SK-N-SH (cell line): Measurements from ENCODE around the gene SPAG4. TPM values are rescaled to one million over a fixed set of nuclear protein-coding genes. Genes with fewer than 3 reads are reported as not detected.

ENCODE experiments used
- CTCF ChIA-PET: fragments of 300-600, 350-600 bp; formaldehyde crosslinking; extraction: SDS; loops from one replicate; lab custom pipeline; 2021; lab: Yijun Ruan, JAX
- POLR2A ChIA-PET: fragments of 350-600 bp; sonication (Branson Sonifier 250); formaldehyde crosslinking; extraction: SDS; loops from one replicate; lab custom pipeline; 2020; ENCODE audit warnings: antibody characterized with exemption, inconsistent platforms; lab: Yijun Ruan, JAX
- DNase-seq: peaks from one replicate; pipeline ENCODE4 v3.0.0; 2012
- H2AFZ ChIP-seq: fragments of 200-600 bp; sonication (generic); 2 replicates; pipeline ENCODE4 v1.8.1; 2016; ENCODE audit warnings: antibody characterized with exemption, mild to moderate bottlenecking, low read depth
- H3F3A ChIP-seq: fragments of 200-600 bp; sonication (generic); replicated peaks from 2 replicates; pipeline ENCODE3; 2016; ENCODE audit warnings: antibody characterized with exemption, mild to moderate bottlenecking; ENCODE audit not compliant: insufficient read depth
- H3K27ac ChIP-seq, 2 experiments: fragments of 200-500 bp in 1 of 2; fragments of 200-600 bp in 1 of 2; sonication (Bioruptor generic) in 1 of 2; sonication (generic), shearing (Covaris generic) in 1 of 2; 2 replicates each; pipeline versions ENCODE4 v1.5.1 to v1.6.1; 2014 to 2016; ENCODE audit warnings: low read depth in 2 of 2, inconsistent platforms in 1 of 2, low read length in 1 of 2, mild to moderate bottlenecking in 1 of 2, mixed read lengths in 1 of 2
- H3K27me3 ChIP-seq: fragments of 200-600 bp; sonication (generic), shearing (Covaris generic); 2 replicates; pipeline ENCODE4 v1.6.1; 2016; ENCODE audit warnings: mixed run types; ENCODE audit not compliant: insufficient read depth
- H3K36me3 ChIP-seq, 2 experiments: fragments of 200-500 bp in 1 of 2; fragments of 200-600 bp in 1 of 2; sonication (Bioruptor generic) in 1 of 2; sonication (generic) in 1 of 2; replicated peaks in 1 of 2; 2 replicates each; pipeline versions ENCODE3 to v1.5.1; 2014 to 2016; ENCODE audit warnings: low read length in 1 of 2, mild to moderate bottlenecking in 1 of 2; ENCODE audit not compliant: insufficient read depth in 2 of 2, control insufficient read depth in 1 of 2
- H3K4me1 ChIP-seq, 2 experiments: fragments of 200-500 bp in 1 of 2; fragments of 200-600 bp in 1 of 2; sonication (Bioruptor generic) in 1 of 2; sonication (generic), shearing (Covaris generic) in 1 of 2; 2 replicates each; pipeline versions ENCODE4 v1.5.1 to v1.6.1; 2014 to 2016; ENCODE audit warnings: low read depth in 1 of 2, low read length in 1 of 2, mixed run types in 1 of 2; ENCODE audit not compliant: insufficient read depth in 2 of 2, control insufficient read depth in 1 of 2
- H3K4me2 ChIP-seq: fragments of 200-600 bp; sonication (generic), shearing (Covaris generic); 2 replicates; pipeline ENCODE4 v1.6.1; 2017; ENCODE audit warnings: mixed run types
- H3K4me3 ChIP-seq, 2 experiments: fragments of 200-500 bp in 1 of 2; fragments of 200-600 bp in 1 of 2; sonication (Bioruptor generic) in 1 of 2; sonication (generic), shearing (Covaris generic) in 1 of 2; 2 replicates each; pipeline versions ENCODE4 v1.5.1 to v1.8.1; 2014 to 2016; ENCODE audit warnings: low read depth in 2 of 2, inconsistent platforms in 1 of 2, low read length in 1 of 2, mild to moderate bottlenecking in 1 of 2, mixed read lengths in 1 of 2, moderate library complexity in 1 of 2
- H3K79me2 ChIP-seq: fragments of 200-600 bp; sonication (generic); 2 replicates; pipeline ENCODE4 v1.8.1; 2017; ENCODE audit warnings: mild to moderate bottlenecking; ENCODE audit not compliant: insufficient read depth
- H3K9ac ChIP-seq: fragments of 200-600 bp; sonication (generic); 2 replicates; pipeline ENCODE4 v1.6.1; 2017; ENCODE audit warnings: mixed run types
- H3K9me2 ChIP-seq: fragments of 200-600 bp; sonication (generic); 2 replicates; pipeline ENCODE4 v1.6.1; 2017; ENCODE audit warnings: mixed run types
- H3K9me3 ChIP-seq: fragments of 200-600 bp; sonication (generic); 2 replicates; pipeline ENCODE4 v1.6.1; 2017; ENCODE audit warnings: mixed run types, mild to moderate bottlenecking, moderate library complexity
- H4K20me1 ChIP-seq: fragments of 200-600 bp; sonication (generic); 2 replicates; pipeline ENCODE4 v1.6.1; 2017; ENCODE audit warnings: mild to moderate bottlenecking, mixed run types; ENCODE audit not compliant: insufficient read depth
- CHD2 ChIP-seq: fragments of 150-350 bp; IDR thresholded peaks from 2 replicates; pipeline ENCODE4 v1.6.1; 2018; ENCODE audit warnings: low read length; ENCODE audit not compliant: partially characterized antibody
- EZH2phosphoT487 ChIP-seq: fragments of 200-600 bp; sonication (generic); IDR thresholded peaks from 2 replicates; pipeline ENCODE4 v1.6.1; 2017; ENCODE audit warnings: low read depth, mixed run types, mild to moderate bottlenecking, antibody characterized with exemption, moderate library complexity, borderline replicate concordance
- FOSL2 ChIP-seq: IDR thresholded peaks from 2 replicates; pipeline ENCODE4 v1.4.0; 2012; ENCODE audit warnings: low read depth, mild to moderate bottlenecking, moderate library complexity, borderline replicate concordance
- FOXJ3 ChIP-seq: sonication (generic); formaldehyde crosslinking; IDR thresholded peaks from 2 replicates; pipeline ENCODE4 v1.5.1; 2020; ENCODE audit warnings: mild to moderate bottlenecking, missing genetic modification reagents
- GATA2 ChIP-seq: sonication (generic); formaldehyde crosslinking; IDR thresholded peaks from 2 replicates; pipeline ENCODE4 v1.5.0; 2020; ENCODE audit warnings: mild to moderate bottlenecking, missing genetic modification reagents
- MXI1 ChIP-seq: IDR thresholded peaks from 2 replicates; pipeline ENCODE4 v1.6.1; 2012; ENCODE audit warnings: mild to moderate bottlenecking, low read depth, low read length, improper control_type of control experiment
- RCOR1 ChIP-seq: fragments of 150-350 bp; IDR thresholded peaks from 2 replicates; pipeline ENCODE4 v1.6.1; 2017; ENCODE audit warnings: antibody characterized with exemption, low read length
- RFX5 ChIP-seq: IDR thresholded peaks from 2 replicates; pipeline ENCODE4 v1.6.1; 2012; ENCODE audit warnings: mild to moderate bottlenecking, improper control_type of control experiment, low read length
- RXRA ChIP-seq: IDR thresholded peaks from 2 replicates; pipeline ENCODE4 v1.4.0; 2012; ENCODE audit warnings: low read depth, mild to moderate bottlenecking, borderline replicate concordance
- SIN3A ChIP-seq: IDR thresholded peaks from 2 replicates; pipeline ENCODE4 v1.6.1; 2012; ENCODE audit warnings: low read depth, mild to moderate bottlenecking, low read length, moderate library complexity, borderline replicate concordance
- TAF1 ChIP-seq: IDR thresholded peaks from 2 replicates; pipeline ENCODE4 v1.6.1; 2012; ENCODE audit warnings: low read depth, mild to moderate bottlenecking, low read length, moderate library complexity, borderline replicate concordance
- TEAD4 ChIP-seq: IDR thresholded peaks from 2 replicates; pipeline ENCODE4 v1.4.0; 2012; ENCODE audit warnings: mild to moderate bottlenecking, borderline replicate concordance; ENCODE audit not compliant: insufficient read depth
- WGBS: methylation state at CpG from one replicate; pipeline ENCODE4 v1.1.6; 2017; ENCODE audit warnings: low lambda C conversion rate; 5-methylcytosine and 5-hydroxymethylcytosine counted together
- polyA plus RNA-seq, 3 experiments: library from polyadenylated mRNA; depleted of rRNA; stranded (reverse); fragments of >200 nt; gene quantifications; 2 replicates each; pipeline ENCODE4 v1.2.3, GENCODE V29; 2012
- TF ChIP-seq, protein P1 (sequence below): fragments of 200-600 bp; sonication (generic); IDR thresholded peaks from 2 replicates; pipeline ENCODE4 v1.6.1; 2017; ENCODE audit warnings: antibody characterized with exemption, mild to moderate bottlenecking, moderate library complexity
- TF ChIP-seq, protein P2 (sequence below): IDR thresholded peaks from 2 replicates; pipeline ENCODE4 v1.4.0; 2012; ENCODE audit warnings: low read depth, borderline replicate concordance
- TF ChIP-seq, protein P3 (sequence below): IDR thresholded peaks from 2 replicates; pipeline ENCODE4 v1.6.1; 2012; ENCODE audit warnings: mild to moderate bottlenecking, low read depth, low read length, moderate library complexity
- TF ChIP-seq, protein P4 (sequence below): IDR thresholded peaks from 2 replicates; pipeline ENCODE4; 2012
- TF ChIP-seq, protein P5 (sequence below): IDR thresholded peaks from 2 replicates; pipeline ENCODE4 v1.4.0; 2012; ENCODE audit warnings: low read depth

Gene SPAG4
- polyA plus RNA-seq, 1 of the 3 experiments (the other 2 are of a cell fraction), result 6.9 TPM

DNA sequence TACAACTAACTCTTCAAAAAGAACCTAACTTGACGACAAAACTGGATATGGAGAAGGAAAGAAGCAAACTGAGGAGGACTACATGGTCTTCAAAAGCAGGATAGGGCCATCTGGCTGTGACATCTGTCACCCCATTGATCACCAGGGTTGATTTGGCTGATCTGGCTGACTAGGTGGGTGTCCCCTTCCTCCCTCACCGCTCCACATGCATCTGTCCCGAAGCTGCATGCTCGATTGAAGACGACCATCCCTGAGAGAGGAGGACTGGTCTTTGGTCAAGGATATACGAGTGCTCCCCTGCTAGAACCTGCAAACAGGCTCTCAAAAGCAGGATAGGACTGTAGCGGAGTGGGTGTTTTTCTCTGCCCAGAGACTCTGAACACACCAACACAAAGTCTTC is 27.4 kb downstream of the SPAG4 start:
- ChIA-PET CTCF (interaction anchor here (2.5 kb wide), 1 partner anchor 23 kb away, joined by 9 read pairs; no protein-coding TSS in a partner anchor), POLR2A (no interaction called here)
- Histone ChIP-seq H3K79me2 (peaks cover 100% of the 10 kb centered on the region), H3K36me3 (peaks cover 5 to 10% of the 10 kb centered on the region in 2 experiments), H3K27me3 (no peaks in the 10 kb centered on the region), H3K9me3 (no peaks in the 10 kb centered on the region), H3K9ac (no peak overlapping the region), H3F3A (peaks cover 3% of the 10 kb centered on the region), H3K9me2 (no peaks in the 10 kb centered on the region), H3K4me3 (no peak overlapping the region), H4K20me1 (peaks cover 98% of the 10 kb centered on the region), H3K27ac (no peak overlapping the region), H3K4me1 (no peaks in the 10 kb centered on the region), H3K4me2 (no peak overlapping the region), H2AFZ (no peak overlapping the region)
- no peak for TF ChIP-seq TEAD4
- TF ChIP-seq MXI1, result no peak
- no peak for TF ChIP-seq CHD2
- no peak for TF ChIP-seq FOSL2
- no peak for TF ChIP-seq TAF1
- TF ChIP-seq, protein P1, sequence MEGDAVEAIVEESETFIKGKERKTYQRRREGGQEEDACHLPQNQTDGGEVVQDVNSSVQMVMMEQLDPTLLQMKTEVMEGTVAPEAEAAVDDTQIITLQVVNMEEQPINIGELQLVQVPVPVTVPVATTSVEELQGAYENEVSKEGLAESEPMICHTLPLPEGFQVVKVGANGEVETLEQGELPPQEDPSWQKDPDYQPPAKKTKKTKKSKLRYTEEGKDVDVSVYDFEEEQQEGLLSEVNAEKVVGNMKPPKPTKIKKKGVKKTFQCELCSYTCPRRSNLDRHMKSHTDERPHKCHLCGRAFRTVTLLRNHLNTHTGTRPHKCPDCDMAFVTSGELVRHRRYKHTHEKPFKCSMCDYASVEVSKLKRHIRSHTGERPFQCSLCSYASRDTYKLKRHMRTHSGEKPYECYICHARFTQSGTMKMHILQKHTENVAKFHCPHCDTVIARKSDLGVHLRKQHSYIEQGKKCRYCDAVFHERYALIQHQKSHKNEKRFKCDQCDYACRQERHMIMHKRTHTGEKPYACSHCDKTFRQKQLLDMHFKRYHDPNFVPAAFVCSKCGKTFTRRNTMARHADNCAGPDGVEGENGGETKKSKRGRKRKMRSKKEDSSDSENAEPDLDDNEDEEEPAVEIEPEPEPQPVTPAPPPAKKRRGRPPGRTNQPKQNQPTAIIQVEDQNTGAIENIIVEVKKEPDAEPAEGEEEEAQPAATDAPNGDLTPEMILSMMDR, result no peak
- TF ChIP-seq RXRA, result no peak
- TF ChIP-seq RFX5, result no peak
- TF ChIP-seq RCOR1, result no peak
- TF ChIP-seq EZH2phosphoT487, result no peak
- TF ChIP-seq, protein P2, sequence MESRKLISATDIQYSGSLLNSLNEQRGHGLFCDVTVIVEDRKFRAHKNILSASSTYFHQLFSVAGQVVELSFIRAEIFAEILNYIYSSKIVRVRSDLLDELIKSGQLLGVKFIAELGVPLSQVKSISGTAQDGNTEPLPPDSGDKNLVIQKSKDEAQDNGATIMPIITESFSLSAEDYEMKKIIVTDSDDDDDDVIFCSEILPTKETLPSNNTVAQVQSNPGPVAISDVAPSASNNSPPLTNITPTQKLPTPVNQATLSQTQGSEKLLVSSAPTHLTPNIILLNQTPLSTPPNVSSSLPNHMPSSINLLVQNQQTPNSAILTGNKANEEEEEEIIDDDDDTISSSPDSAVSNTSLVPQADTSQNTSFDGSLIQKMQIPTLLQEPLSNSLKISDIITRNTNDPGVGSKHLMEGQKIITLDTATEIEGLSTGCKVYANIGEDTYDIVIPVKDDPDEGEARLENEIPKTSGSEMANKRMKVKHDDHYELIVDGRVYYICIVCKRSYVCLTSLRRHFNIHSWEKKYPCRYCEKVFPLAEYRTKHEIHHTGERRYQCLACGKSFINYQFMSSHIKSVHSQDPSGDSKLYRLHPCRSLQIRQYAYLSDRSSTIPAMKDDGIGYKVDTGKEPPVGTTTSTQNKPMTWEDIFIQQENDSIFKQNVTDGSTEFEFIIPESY, result no peak
- TF ChIP-seq, protein P3, sequence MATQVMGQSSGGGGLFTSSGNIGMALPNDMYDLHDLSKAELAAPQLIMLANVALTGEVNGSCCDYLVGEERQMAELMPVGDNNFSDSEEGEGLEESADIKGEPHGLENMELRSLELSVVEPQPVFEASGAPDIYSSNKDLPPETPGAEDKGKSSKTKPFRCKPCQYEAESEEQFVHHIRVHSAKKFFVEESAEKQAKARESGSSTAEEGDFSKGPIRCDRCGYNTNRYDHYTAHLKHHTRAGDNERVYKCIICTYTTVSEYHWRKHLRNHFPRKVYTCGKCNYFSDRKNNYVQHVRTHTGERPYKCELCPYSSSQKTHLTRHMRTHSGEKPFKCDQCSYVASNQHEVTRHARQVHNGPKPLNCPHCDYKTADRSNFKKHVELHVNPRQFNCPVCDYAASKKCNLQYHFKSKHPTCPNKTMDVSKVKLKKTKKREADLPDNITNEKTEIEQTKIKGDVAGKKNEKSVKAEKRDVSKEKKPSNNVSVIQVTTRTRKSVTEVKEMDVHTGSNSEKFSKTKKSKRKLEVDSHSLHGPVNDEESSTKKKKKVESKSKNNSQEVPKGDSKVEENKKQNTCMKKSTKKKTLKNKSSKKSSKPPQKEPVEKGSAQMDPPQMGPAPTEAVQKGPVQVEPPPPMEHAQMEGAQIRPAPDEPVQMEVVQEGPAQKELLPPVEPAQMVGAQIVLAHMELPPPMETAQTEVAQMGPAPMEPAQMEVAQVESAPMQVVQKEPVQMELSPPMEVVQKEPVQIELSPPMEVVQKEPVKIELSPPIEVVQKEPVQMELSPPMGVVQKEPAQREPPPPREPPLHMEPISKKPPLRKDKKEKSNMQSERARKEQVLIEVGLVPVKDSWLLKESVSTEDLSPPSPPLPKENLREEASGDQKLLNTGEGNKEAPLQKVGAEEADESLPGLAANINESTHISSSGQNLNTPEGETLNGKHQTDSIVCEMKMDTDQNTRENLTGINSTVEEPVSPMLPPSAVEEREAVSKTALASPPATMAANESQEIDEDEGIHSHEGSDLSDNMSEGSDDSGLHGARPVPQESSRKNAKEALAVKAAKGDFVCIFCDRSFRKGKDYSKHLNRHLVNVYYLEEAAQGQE, result no peak
- no peak for TF ChIP-seq SIN3A
- TF ChIP-seq, protein P4, sequence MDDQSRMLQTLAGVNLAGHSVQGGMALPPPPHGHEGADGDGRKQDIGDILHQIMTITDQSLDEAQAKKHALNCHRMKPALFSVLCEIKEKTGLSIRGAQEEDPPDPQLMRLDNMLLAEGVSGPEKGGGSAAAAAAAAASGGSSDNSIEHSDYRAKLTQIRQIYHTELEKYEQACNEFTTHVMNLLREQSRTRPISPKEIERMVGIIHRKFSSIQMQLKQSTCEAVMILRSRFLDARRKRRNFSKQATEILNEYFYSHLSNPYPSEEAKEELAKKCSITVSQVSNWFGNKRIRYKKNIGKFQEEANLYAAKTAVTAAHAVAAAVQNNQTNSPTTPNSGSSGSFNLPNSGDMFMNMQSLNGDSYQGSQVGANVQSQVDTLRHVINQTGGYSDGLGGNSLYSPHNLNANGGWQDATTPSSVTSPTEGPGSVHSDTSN, result no peak
- no peak for TF ChIP-seq FOXJ3
- TF ChIP-seq GATA2, result no peak
- TF ChIP-seq, protein P5, sequence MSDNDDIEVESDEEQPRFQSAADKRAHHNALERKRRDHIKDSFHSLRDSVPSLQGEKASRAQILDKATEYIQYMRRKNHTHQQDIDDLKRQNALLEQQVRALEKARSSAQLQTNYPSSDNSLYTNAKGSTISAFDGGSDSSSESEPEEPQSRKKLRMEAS, result no peak
- no peak for DNase-seq
- 97% methylated on average over 7 of the region's 7 CpGs for WGBS
